ENCODE data around the gene PRKN.

DNA sequence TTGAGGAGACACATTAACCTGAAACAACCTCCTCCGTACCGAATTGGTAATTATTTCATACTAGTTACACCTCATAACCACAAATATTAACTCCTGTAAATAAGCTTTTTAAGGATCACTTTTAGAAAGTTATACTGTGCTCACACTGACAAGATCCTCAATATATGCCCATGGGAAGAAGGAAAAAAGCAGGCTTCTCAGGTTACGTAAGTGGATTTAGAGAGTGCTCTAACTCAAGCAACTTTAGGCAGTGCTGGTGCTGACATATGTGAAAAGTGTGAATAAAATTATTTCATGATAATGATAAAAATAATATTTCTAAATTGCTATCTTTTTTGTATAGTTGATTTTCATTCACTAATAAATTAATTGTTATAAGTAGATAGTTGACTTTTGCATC, 76.1 kb downstream of the PRKN start:
- TF ChIP-seq EZH2 (IDR thresholded peaks at IDR 0.05; ENCODE audit: borderline replicate concordance), result no peak
- TF ChIP-seq, protein P1, sequence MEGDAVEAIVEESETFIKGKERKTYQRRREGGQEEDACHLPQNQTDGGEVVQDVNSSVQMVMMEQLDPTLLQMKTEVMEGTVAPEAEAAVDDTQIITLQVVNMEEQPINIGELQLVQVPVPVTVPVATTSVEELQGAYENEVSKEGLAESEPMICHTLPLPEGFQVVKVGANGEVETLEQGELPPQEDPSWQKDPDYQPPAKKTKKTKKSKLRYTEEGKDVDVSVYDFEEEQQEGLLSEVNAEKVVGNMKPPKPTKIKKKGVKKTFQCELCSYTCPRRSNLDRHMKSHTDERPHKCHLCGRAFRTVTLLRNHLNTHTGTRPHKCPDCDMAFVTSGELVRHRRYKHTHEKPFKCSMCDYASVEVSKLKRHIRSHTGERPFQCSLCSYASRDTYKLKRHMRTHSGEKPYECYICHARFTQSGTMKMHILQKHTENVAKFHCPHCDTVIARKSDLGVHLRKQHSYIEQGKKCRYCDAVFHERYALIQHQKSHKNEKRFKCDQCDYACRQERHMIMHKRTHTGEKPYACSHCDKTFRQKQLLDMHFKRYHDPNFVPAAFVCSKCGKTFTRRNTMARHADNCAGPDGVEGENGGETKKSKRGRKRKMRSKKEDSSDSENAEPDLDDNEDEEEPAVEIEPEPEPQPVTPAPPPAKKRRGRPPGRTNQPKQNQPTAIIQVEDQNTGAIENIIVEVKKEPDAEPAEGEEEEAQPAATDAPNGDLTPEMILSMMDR (IDR thresholded peaks at IDR 0.05; ENCODE audit: poor library complexity), result no peak
- TF ChIP-seq EZH2phosphoT487 (IDR thresholded peaks at IDR 0.05; ENCODE audit: low read depth, severe bottlenecking, unreplicated experiment), result no peak
